Measurements from ENCODE around the gene RASGRP3.

The RASGRP3 gene

DNA sequence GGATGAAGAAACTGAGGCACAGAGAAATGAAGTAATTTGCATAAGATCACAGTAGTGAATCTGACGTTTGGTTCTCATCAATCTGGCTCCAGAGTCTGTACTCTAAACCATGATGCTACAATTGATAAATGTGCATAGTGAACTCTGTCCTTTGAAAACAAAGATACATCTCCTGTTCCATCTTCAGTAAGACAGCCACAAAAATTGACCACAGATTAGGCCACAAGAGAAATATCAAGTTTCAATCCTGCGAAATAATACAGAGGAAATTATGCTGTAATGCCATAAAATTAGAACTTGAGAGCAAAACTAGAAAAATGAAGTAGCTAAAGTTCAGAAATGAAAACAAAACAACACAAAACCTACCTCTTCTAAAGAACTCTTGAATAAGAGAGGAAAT lies 94.2 kb downstream of the RASGRP3 start:
- H3K4me3 ChIP-seq (ENCODE audit: insufficient read depth, low read depth, low read length) = no peak overlapping the region
- H3K36me3 ChIP-seq (ENCODE audit: control insufficient read depth, insufficient read depth, low read length) = no peaks in the 10 kb centered on the region
- WGBS, 2 experiments = 91 to 95% methylated on average over 1 of the region's 2 CpGs
- H3K27me3 ChIP-seq (ENCODE audit: control insufficient read depth, insufficient read depth, low read length, poor library complexity, severe bottlenecking) = no peaks in the 10 kb centered on the region
- H3K27ac ChIP-seq (ENCODE audit: insufficient read depth, low read depth, low read length, poor library complexity, severe bottlenecking) = no peak overlapping the region
- H3K9me3 ChIP-seq (ENCODE audit: control insufficient read depth, low read length) = no peaks in the 10 kb centered on the region
- no peaks in the 10 kb centered on the region for H3K4me1 ChIP-seq (ENCODE audit: control insufficient read depth, insufficient read depth, low read length)

- no peaks in the 10 kb centered on the region for H3K36me3 ChIP-seq (ENCODE audit: control insufficient read depth, insufficient read depth, low read length)
Measured at GRCh38 chr2:33573657-33574056, 97.2 kb downstream of the RASGRP3 start.

DNA sequence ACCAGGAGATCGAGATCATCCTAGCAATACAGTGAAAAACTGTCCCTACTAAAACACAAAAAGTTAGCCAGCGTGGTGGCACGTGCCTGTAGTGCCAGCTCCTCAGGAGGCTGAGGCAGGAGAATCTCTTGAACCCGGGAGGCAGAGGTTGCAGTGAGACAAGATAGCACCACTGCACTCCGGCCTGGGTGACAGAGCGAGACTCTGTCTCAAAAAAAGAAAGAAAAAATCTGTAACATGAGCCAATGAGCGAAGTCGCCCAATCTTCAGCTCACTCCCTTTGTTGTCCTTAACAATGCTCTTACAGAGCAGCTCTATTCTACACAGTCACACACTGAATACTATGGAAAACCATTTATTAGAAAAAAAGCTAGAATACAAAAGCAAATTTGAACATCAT lies 100.6 kb downstream of the RASGRP3 start:
- H3K9me3 ChIP-seq (ENCODE audit: control insufficient read depth, low read length) = no peaks in the 10 kb centered on the region
- no peak overlapping the region for H3K4me3 ChIP-seq (ENCODE audit: insufficient read depth, low read depth, low read length)
- H3K36me3 ChIP-seq (ENCODE audit: control insufficient read depth, insufficient read depth, low read length) = no peaks in the 10 kb centered on the region
- no peak overlapping the region for H3K27ac ChIP-seq (ENCODE audit: insufficient read depth, low read depth, low read length, poor library complexity, severe bottlenecking)
- no peaks in the 10 kb centered on the region for H3K27me3 ChIP-seq (ENCODE audit: control insufficient read depth, insufficient read depth, low read length, poor library complexity, severe bottlenecking)
- H3K4me1 ChIP-seq (ENCODE audit: control insufficient read depth, insufficient read depth, low read length) = no peaks in the 10 kb centered on the region
- 65 to 72% methylated on average over 8 of the region's 8 CpGs for WGBS, 2 experiments

More at GRCh38 chr2:33573657-33574056, 97.2 kb downstream of the RASGRP3 start:
- Histone ChIP-seq H3K27me3 (ENCODE audit: control insufficient read depth, insufficient read depth, low read length, poor library complexity, severe bottlenecking) (no peaks in the 10 kb centered on the region), H3K4me1 (ENCODE audit: control insufficient read depth, insufficient read depth, low read length) (no peaks in the 10 kb centered on the region), H3K4me3 (ENCODE audit: insufficient read depth, low read depth, low read length) (no peak overlapping the region), H3K27ac (ENCODE audit: insufficient read depth, low read depth, low read length, poor library complexity, severe bottlenecking) (no peak overlapping the region), H3K9me3 (ENCODE audit: control insufficient read depth, low read length) (no peaks in the 10 kb centered on the region)
- 91 to 93% methylated on average over 6 of the region's 6 CpGs for WGBS, 2 experiments

DNA sequence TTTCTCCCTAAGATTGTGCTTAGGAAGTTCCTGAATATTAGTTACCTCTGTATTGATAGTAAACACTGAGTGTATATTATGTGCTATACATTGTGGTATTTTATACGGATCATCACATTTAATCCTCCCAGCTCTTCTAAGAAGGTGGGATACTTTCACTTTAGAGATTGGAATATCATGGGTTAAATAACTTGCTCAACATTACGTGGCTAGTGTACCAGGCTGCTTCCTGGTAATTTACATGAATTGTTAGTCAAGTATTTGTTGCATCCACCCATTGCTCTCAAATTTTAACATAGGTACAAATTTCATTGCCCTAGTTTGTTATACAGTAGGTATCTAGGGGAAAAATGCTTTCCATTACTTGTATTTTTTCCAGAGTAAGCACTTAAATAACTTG lies 101.2 kb downstream of the RASGRP3 start:
- no peak overlapping the region for H3K4me3 ChIP-seq (ENCODE audit: insufficient read depth, low read depth, low read length)
- no peaks in the 10 kb centered on the region for H3K27me3 ChIP-seq (ENCODE audit: control insufficient read depth, insufficient read depth, low read length, poor library complexity, severe bottlenecking)
- H3K27ac ChIP-seq (ENCODE audit: insufficient read depth, low read depth, low read length, poor library complexity, severe bottlenecking) = no peak overlapping the region
- H3K36me3 ChIP-seq (ENCODE audit: control insufficient read depth, insufficient read depth, low read length) = no peaks in the 10 kb centered on the region
- no peaks in the 10 kb centered on the region for H3K9me3 ChIP-seq (ENCODE audit: control insufficient read depth, low read length)
- H3K4me1 ChIP-seq (ENCODE audit: control insufficient read depth, insufficient read depth, low read length) = no peaks in the 10 kb centered on the region
- 67 to 77% methylated on average over 1 to 2 of the region's 2 CpGs for WGBS, 2 experiments

GRCh38 chr2:33579227-33579626 lies 102.8 kb downstream of the RASGRP3 start:
- Histone ChIP-seq H3K27me3 (ENCODE audit: control insufficient read depth, insufficient read depth, low read length, poor library complexity, severe bottlenecking) (no peaks in the 10 kb centered on the region), H3K9me3 (ENCODE audit: control insufficient read depth, low read length) (no peaks in the 10 kb centered on the region), H3K36me3 (ENCODE audit: control insufficient read depth, insufficient read depth, low read length) (no peaks in the 10 kb centered on the region), H3K4me3 (ENCODE audit: insufficient read depth, low read depth, low read length) (no peak overlapping the region), H3K27ac (ENCODE audit: insufficient read depth, low read depth, low read length, poor library complexity, severe bottlenecking) (no peak overlapping the region), H3K4me1 (ENCODE audit: control insufficient read depth, insufficient read depth, low read length) (no peaks in the 10 kb centered on the region)
- 97 to 98% methylated on average over 5 of the region's 5 CpGs for WGBS, 2 experiments

DNA sequence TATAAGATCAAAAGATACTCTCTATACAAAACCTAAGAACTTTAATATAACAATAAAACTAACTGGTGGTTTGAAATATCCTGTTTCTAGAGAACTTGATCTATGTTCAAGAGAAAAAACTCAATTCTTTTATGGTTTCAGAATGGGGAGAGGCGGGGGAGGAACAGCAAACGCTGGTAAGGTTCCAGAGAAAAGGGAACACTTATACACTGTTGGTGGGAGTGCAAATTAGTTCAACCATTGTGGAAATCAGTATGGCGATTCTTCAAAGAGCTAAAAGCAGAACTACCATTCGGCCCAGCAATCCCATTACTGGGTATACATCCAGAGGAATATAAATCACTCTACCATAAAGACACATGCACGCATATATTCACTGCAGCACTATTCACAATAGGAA lies 105.4 kb downstream of the RASGRP3 start:
- no peaks in the 10 kb centered on the region for H3K4me1 ChIP-seq (ENCODE audit: control insufficient read depth, insufficient read depth, low read length)
- no peak overlapping the region for H3K27ac ChIP-seq (ENCODE audit: insufficient read depth, low read depth, low read length, poor library complexity, severe bottlenecking)
- H3K27me3 ChIP-seq (ENCODE audit: control insufficient read depth, insufficient read depth, low read length, poor library complexity, severe bottlenecking) = no peaks in the 10 kb centered on the region
- no peaks in the 10 kb centered on the region for H3K9me3 ChIP-seq (ENCODE audit: control insufficient read depth, low read length)
- 81 to 83% methylated on average over 5 of the region's 5 CpGs for WGBS, 2 experiments
- H3K36me3 ChIP-seq (ENCODE audit: control insufficient read depth, insufficient read depth, low read length) = peaks cover 12% of the 10 kb centered on the region
- H3K4me3 ChIP-seq (ENCODE audit: insufficient read depth, low read depth, low read length) = no peak overlapping the region

DNA sequence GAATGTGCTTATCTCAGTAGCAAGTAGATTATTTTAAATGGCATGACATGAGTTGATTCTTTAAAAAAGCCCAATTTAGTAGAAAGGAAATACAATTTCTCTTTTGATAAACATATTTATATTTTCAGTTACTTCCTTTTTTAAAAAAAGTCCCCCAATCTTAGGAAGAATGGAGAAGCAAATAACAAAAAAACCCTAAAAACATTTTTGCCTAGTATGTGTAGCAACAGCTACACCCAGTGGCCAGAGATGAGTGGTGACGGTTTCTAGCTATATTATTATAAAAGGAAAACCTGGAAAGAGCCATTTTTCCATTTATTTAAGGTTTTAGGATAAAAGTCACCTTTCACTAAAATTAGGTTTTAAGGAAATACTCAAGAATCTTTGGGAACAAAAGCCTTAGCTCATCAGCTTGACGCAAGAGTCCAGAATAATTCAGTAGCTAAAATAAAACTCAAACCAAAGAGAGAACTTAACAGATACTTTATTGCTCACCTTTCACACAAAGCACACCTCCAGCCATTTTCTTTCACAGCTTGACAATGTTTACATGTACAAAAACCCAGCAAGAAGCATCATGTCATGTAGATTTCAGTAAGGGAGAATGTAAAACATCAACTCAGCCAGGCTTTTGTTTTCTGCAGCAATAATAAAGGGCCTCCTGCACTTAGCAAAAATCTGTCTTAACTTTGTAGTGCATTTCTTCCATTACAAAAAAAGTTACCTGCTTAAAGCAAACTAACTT lies 106.9 kb downstream of the RASGRP3 start:
- Histone ChIP-seq H3K4me3 (ENCODE audit: insufficient read depth, low read depth, low read length) (no peak overlapping the region), H3K27me3 (ENCODE audit: control insufficient read depth, insufficient read depth, low read length, poor library complexity, severe bottlenecking) (no peaks in the 10 kb centered on the region), H3K36me3 (ENCODE audit: control insufficient read depth, insufficient read depth, low read length) (peaks cover 12% of the 10 kb centered on the region), H3K27ac (ENCODE audit: insufficient read depth, low read depth, low read length, poor library complexity, severe bottlenecking) (peak overlapping the region; percentile 29), H3K9me3 (ENCODE audit: control insufficient read depth, low read length) (no peaks in the 10 kb centered on the region), H3K4me1 (ENCODE audit: control insufficient read depth, insufficient read depth, low read length) (no peaks in the 10 kb centered on the region)
- 3 to 4% methylated on average over 1 of the region's 2 CpGs for WGBS, 2 experiments

DNA sequence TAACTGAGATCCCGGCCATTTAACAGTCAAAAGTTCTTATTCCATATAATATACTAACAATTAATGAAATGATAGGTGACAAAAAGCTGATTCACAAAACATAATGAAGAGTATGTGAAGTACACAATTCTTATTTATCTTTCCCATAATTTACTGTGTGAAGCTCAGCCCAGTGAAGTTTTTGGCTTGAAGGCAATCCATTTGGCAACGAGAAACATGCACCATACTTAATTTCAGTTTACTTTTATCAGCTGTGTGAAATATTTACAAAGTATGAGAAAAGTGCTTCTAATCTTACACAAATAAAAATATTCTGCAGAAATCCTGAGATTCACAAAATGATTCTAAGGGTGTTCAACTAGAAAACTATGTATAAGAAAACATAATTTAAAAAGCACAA lies 110.3 kb downstream of the RASGRP3 start:
- Histone ChIP-seq H3K27ac (ENCODE audit: insufficient read depth, low read depth, low read length, poor library complexity, severe bottlenecking) (no peak overlapping the region), H3K36me3 (ENCODE audit: control insufficient read depth, insufficient read depth, low read length) (peaks cover 12% of the 10 kb centered on the region), H3K4me3 (ENCODE audit: insufficient read depth, low read depth, low read length) (no peak overlapping the region), H3K9me3 (ENCODE audit: control insufficient read depth, low read length) (no peaks in the 10 kb centered on the region), H3K4me1 (ENCODE audit: control insufficient read depth, insufficient read depth, low read length) (peaks cover 11% of the 10 kb centered on the region), H3K27me3 (ENCODE audit: control insufficient read depth, insufficient read depth, low read length, poor library complexity, severe bottlenecking) (no peaks in the 10 kb centered on the region)
- WGBS, 2 experiments = 100% methylated on average over 1 of the region's 2 CpGs

GRCh38 chr2:33588232-33588631 lies 111.8 kb downstream of the RASGRP3 start:
- Histone ChIP-seq H3K36me3 (ENCODE audit: control insufficient read depth, insufficient read depth, low read length) (peaks cover 12% of the 10 kb centered on the region), H3K27ac (ENCODE audit: insufficient read depth, low read depth, low read length, poor library complexity, severe bottlenecking) (no peak overlapping the region), H3K4me3 (ENCODE audit: insufficient read depth, low read depth, low read length) (no peak overlapping the region), H3K27me3 (ENCODE audit: control insufficient read depth, insufficient read depth, low read length, poor library complexity, severe bottlenecking) (no peaks in the 10 kb centered on the region), H3K9me3 (ENCODE audit: control insufficient read depth, low read length) (no peaks in the 10 kb centered on the region), H3K4me1 (ENCODE audit: control insufficient read depth, insufficient read depth, low read length) (peaks cover 11% of the 10 kb centered on the region)
- 90 to 100% methylated on average over 2 of the region's 2 CpGs for WGBS, 2 experiments

DNA sequence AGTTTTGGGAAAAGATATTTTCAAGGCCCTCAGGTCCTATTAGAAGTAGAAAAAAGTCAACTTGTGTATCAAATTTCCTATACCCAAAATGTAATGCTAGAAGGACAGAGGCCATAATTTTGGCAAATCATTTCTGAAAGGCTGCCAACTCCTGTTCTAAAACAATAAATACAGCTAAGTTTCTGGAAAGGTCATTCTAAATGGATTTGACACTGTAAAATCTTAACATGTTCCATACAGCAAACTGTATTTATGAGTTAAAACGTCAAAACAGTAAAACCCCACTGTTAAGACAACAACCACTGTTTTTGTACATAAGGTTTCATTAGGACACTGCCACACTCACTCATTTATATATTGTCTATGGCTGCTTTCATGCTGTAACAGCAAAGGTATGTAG lies 113.0 kb downstream of the RASGRP3 start:
- H3K9me3 ChIP-seq (ENCODE audit: control insufficient read depth, low read length) = no peaks in the 10 kb centered on the region
- no peak overlapping the region for H3K27ac ChIP-seq (ENCODE audit: insufficient read depth, low read depth, low read length, poor library complexity, severe bottlenecking)
- H3K27me3 ChIP-seq (ENCODE audit: control insufficient read depth, insufficient read depth, low read length, poor library complexity, severe bottlenecking) = no peaks in the 10 kb centered on the region
- H3K4me1 ChIP-seq (ENCODE audit: control insufficient read depth, insufficient read depth, low read length) = peaks cover 11% of the 10 kb centered on the region
- WGBS, 2 experiments = 88 to 91% methylated on average over 1 of the region's 1 CpG
- H3K4me3 ChIP-seq (ENCODE audit: insufficient read depth, low read depth, low read length) = no peak overlapping the region
- H3K36me3 ChIP-seq (ENCODE audit: control insufficient read depth, insufficient read depth, low read length) = peaks cover 15% of the 10 kb centered on the region
